DND-41 (cell line): ENCODE measurements around the gene EML3.

Source experiments
- ATAC-seq: fragments of 200-7000 bp; cut with Tn5 transposase; 3 replicates; pipeline ENCODE4 v1.9.1; 2021; ENCODE audit warnings: low read depth; ENCODE audit not compliant: insufficient read depth
- DNase-seq: peaks from one replicate; pipeline ENCODE4 v3.0.0-alpha.2; 2020
- H2AFZ ChIP-seq: 2 replicates; pipeline ENCODE4 v1.6.0; 2012; ENCODE audit warnings: low read depth, low read length
- H3K27ac ChIP-seq: 2 replicates; pipeline ENCODE4 v1.5.1; 2012; ENCODE audit warnings: low read length, inconsistent platforms
- H3K27me3 ChIP-seq: fragments of 200-600 bp; sonication (generic); 2 replicates; pipeline ENCODE4 v1.6.0; 2012; ENCODE audit warnings: low read length, mild to moderate bottlenecking, inconsistent platforms; ENCODE audit not compliant: insufficient read depth, poor library complexity
- H3K36me3 ChIP-seq: 2 replicates; pipeline ENCODE4 v1.5.1; 2012; ENCODE audit warnings: low read length, inconsistent platforms; ENCODE audit not compliant: insufficient read depth
- H3K4me1 ChIP-seq: 2 replicates; pipeline ENCODE4 v1.5.1; 2012; ENCODE audit warnings: mild to moderate bottlenecking, low read length; ENCODE audit not compliant: insufficient read depth
- H3K4me2 ChIP-seq: 2 replicates; pipeline ENCODE4 v1.6.0; 2012; ENCODE audit warnings: mild to moderate bottlenecking, moderate library complexity, low read length, inconsistent platforms; ENCODE audit not compliant: insufficient read depth
- H3K4me3 ChIP-seq, 2 experiments: fragments of 200-600 bp in 1 of 2; shearing (Covaris generic) in 1 of 2; 2 replicates each; pipeline ENCODE4 v1.5.1; 2012 to 2016; ENCODE audit warnings: inconsistent platforms in 2 of 2, low read length in 2 of 2, mild to moderate bottlenecking in 2 of 2, low read depth in 1 of 2, moderate library complexity in 1 of 2
- H3K79me2 ChIP-seq: 2 replicates; pipeline ENCODE4 v1.6.0; 2012; ENCODE audit warnings: low read length, inconsistent platforms; ENCODE audit not compliant: insufficient read depth
- H3K9ac ChIP-seq: 2 replicates; pipeline ENCODE4 v1.6.0; 2012; ENCODE audit warnings: low read depth, mild to moderate bottlenecking, inconsistent platforms, low read length, moderate library complexity
- H3K9me3 ChIP-seq: 2 replicates; pipeline ENCODE4 v1.5.1; 2012; ENCODE audit warnings: low read length, moderate library complexity, mild to moderate bottlenecking, inconsistent platforms; ENCODE audit not compliant: insufficient read depth, severe bottlenecking
- H4K20me1 ChIP-seq: 2 replicates; pipeline ENCODE4 v1.6.0; 2012; ENCODE audit warnings: low read length; ENCODE audit not compliant: insufficient read depth
- CTCF ChIP-seq: IDR thresholded peaks from 2 replicates; pipeline ENCODE4 v1.5.1; 2012; ENCODE audit warnings: borderline replicate concordance, low read length, moderate library complexity, mild to moderate bottlenecking; ENCODE audit not compliant: poor library complexity, severe bottlenecking; ENCODE audit errors: extremely low read depth
- EZH2 ChIP-seq: IDR thresholded peaks from 3 replicates; pipeline ENCODE4 v1.6.1; 2012; ENCODE audit warnings: borderline replicate concordance, low read depth, mild to moderate bottlenecking, moderate library complexity, low read length, inconsistent platforms; ENCODE audit not compliant: severe bottlenecking

Gene EML3

DNA sequence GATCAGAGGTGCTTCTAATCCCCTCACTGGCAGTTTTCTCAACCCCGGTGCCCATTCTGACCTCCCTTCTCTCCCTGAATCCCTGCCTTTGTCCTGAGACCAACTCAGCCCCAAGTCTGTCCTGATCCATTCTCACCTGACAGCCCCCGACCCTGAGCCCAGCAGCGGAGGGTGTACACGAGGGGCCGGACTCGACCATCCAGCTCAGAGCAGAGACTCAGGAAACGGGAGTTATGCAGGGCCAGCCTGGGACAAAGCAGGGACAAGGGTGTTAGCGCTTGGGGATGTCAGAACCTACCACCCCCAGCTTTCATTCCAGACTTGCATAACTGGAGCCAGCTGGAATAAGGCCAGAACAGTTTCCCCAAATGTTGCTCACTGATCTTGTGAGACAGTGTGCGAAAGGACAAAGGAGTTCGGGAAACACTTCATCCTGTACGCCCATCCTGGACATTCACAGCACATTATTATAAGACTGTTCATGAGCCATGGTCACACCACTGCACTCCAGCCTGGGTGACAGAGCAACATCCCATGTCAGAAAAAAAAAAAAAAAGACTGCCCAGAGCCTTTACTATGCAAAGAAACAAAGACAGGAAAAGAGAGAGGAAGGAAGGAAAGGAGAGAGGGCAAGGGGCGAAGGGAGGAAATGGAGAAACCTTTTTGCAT lies 35.4 kb downstream of the EML3 start:
- no peak overlapping the region for H3K27ac ChIP-seq
- peaks cover 66% of the 10 kb centered on the region for H3K36me3 ChIP-seq
- no peaks in the 10 kb centered on the region for H3K9me3 ChIP-seq
- no peak overlapping the region for H3K4me2 ChIP-seq
- peaks cover 10% of the 10 kb centered on the region for H4K20me1 ChIP-seq
- TF ChIP-seq CTCF (no peak), EZH2 (no peak)
- ATAC-seq (no peak), DNase-seq (no peak)
- H3K27me3 ChIP-seq = no peaks in the 10 kb centered on the region
- no peak overlapping the region for H2AFZ ChIP-seq
- peaks cover 30% of the 10 kb centered on the region for H3K4me1 ChIP-seq
- H3K9ac ChIP-seq = no peak overlapping the region
- H3K4me3 ChIP-seq = no peak overlapping the region
- H3K79me2 ChIP-seq = peaks cover 43% of the 10 kb centered on the region

DNA sequence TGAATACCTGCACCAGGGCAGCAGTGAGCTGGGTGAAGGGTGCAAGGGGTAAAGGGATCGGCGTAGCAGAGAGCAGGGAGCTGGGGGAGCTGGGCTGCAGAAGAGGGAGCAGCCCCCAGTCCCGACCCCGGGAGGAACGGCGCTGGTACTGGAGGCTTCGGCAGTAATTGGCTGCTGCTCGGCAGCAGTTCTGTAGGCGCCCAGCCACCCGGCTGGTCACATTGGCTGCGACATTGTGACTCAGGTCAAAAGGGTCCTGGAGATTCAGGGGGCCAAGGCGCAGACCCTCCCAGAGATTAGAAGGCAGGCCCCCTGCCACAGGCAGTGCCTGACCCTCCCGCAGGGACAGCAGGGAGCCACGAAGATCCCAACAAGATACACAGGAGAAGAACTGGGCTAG lies 36.7 kb downstream of the EML3 start:
- no peak for DNase-seq
- Histone ChIP-seq H3K9me3 (no peaks in the 10 kb centered on the region), H2AFZ (no peak overlapping the region), H3K27me3 (no peaks in the 10 kb centered on the region), H3K4me1 (peaks cover 44% of the 10 kb centered on the region), H3K4me3 (peak overlapping the region in 1 of 2 experiments; percentile 79; a peak in 1 of 4 replicates), H3K4me2 (peak overlapping the region; percentile 91; the same call in 1 of the 2 replicates), H4K20me1 (peaks cover 23% of the 10 kb centered on the region), H3K36me3 (peaks cover 69% of the 10 kb centered on the region), H3K79me2 (peaks cover 53% of the 10 kb centered on the region), H3K9ac (peak overlapping the region; percentile 72; the same call in 1 of the 2 replicates), H3K27ac (peak overlapping the region; percentile 10; the same call in 1 of the 2 replicates)
- no peak for ATAC-seq
- no peak for TF ChIP-seq EZH2
- TF ChIP-seq CTCF = no peak

- H3K9me3 ChIP-seq = no peaks in the 10 kb centered on the region
- peak overlapping the region; percentile 60 to 79; a peak in 3 of 4 replicates for H3K4me3 ChIP-seq
- no peaks in the 10 kb centered on the region for H3K27me3 ChIP-seq
- peak overlapping the region; percentile 72 for H3K9ac ChIP-seq
- H2AFZ ChIP-seq = peak overlapping the region; percentile 84
- ATAC-seq = no peak
- peak overlapping the region; percentile 85 for H3K27ac ChIP-seq
- H4K20me1 ChIP-seq = peaks cover 29% of the 10 kb centered on the region; the same call in 1 of the 2 replicates
- peaks cover 60% of the 10 kb centered on the region for H3K79me2 ChIP-seq
- H3K36me3 ChIP-seq = peaks cover 73% of the 10 kb centered on the region
- H3K4me2 ChIP-seq = peak overlapping the region; percentile 91
- peaks cover 51% of the 10 kb centered on the region for H3K4me1 ChIP-seq
- TF ChIP-seq EZH2 (no peak), CTCF (no peak)
- DNase-seq = no peak
These were observed 37.4 kb downstream of the EML3 start for GRCh38 chr11:62575156-62575555.
